Stimulated activated CD8-positive, alpha-beta memory T cell treated with anti-CD3 and anti-CD28 coated beads, Interleukin-12 subunit alpha, Interleukin-12 subunit beta, amount 100 ng/mL, for 1 hour (primary cell): ENCODE results near the gene SPRED3.
A peak's percentile ranks its signal among the peaks of the same experiment; 100 is the strongest.
"Not testable (repeated sequence)": the region's sequence is repeated elsewhere in the genome, so short reads cannot be mapped to it uniquely, and the experiment has no call there.

ENCODE experiments used
- DNase-seq: peaks from one replicate; pipeline ENCODE4 v3.0.0-alpha.2; 2020; ENCODE audit warnings: low read depth

SPRED3 gene

GRCh38 chr19:38388349-38389100 lies at the start of gene SPRED3:
Gene SPRED3 (plus strand): TSS chr19:38388697. CDS start chr19:38390303, 1,606 bp downstream.
- DNase-seq = no peak

GRCh38 chr19:38339011-38339410 lies 49.5 kb upstream of the SPRED3 start:
- DNase-seq = not testable (repeated sequence)

DNA sequence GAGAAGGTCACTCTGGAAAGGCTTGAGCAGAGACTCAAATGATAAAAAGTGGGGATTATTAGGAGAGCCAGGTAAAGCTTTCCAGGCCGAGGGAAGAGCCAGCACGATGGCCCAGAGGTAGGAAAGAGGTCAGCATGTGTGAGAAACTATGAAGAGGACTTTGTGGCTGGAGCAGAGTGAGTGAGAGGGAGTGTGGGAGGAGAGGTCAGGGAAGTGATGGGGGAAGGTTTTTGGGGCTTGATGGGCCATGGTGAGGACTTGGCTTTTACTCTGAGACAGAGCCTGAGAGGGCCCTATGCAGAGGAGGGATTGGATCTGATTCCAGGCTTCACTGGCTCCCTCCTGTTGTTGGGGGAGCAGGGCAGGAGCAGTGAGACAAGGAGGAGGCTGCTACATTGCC lies 47.6 kb upstream of the SPRED3 start:
- DNase-seq = no peak

DNA sequence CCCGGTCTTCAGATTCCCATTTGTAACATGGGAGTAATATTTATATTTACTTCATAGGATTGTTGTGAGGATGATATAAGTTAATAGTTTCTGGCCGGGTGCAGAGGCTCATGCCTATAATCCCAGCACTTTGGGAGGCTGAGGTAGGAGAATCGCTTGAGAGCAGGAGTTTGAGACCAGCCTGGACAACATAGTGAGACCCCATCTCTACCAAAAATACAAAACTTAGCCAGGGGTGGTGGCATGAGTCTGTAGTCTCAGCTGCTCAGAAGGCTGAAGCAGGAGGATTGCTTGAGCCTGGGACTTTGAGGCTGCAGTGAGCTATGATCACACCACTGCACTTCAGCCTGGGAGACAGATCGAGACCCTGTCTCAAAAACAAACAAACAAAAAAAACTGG lies 41.7 kb upstream of the SPRED3 start:
- DNase-seq = no peak

DNA sequence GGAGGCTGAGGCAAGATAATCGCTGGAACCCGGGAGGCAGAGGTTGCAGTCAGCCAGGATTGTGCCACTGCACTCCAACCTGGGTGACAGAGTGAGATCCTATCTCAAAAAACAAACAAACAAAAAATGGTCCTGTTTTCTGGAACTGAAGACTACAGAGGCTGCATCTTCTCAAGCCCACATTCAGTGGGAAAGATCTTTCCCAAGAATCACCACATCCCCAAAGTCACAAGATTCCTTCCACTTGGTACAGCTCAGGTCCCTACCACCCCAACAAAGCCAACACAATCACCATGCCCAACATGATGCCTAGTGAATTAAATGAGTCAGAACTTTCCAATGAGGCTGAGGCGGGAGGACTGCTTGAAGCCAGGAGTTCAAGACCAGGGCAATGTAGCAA lies 37.6 kb upstream of the SPRED3 start:
- DNase-seq = no peak

- DNase-seq = no peak
These were observed 36.6 kb upstream of the SPRED3 start for GRCh38 chr19:38351865-38352395.

DNA sequence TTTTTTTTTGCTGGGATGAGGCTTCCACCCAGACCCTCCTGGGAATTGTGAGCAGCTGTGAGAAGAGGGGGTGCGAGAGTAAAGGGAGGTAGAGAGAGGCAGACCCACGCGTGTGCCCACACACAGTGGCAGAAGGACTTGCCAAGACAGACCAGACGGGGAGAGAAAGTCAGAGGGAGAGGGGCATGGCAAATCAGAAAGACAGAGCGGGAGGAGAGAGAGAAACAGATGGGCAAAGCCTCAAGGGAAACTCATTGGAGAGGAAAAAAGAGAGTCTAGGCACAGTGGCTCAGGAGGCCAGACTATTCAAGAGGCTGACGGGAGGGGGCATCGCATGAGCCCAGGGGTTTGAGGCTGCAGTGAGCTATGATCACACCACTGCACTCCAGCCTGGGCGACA lies 35.9 kb upstream of the SPRED3 start:
- DNase-seq = no peak

DNA sequence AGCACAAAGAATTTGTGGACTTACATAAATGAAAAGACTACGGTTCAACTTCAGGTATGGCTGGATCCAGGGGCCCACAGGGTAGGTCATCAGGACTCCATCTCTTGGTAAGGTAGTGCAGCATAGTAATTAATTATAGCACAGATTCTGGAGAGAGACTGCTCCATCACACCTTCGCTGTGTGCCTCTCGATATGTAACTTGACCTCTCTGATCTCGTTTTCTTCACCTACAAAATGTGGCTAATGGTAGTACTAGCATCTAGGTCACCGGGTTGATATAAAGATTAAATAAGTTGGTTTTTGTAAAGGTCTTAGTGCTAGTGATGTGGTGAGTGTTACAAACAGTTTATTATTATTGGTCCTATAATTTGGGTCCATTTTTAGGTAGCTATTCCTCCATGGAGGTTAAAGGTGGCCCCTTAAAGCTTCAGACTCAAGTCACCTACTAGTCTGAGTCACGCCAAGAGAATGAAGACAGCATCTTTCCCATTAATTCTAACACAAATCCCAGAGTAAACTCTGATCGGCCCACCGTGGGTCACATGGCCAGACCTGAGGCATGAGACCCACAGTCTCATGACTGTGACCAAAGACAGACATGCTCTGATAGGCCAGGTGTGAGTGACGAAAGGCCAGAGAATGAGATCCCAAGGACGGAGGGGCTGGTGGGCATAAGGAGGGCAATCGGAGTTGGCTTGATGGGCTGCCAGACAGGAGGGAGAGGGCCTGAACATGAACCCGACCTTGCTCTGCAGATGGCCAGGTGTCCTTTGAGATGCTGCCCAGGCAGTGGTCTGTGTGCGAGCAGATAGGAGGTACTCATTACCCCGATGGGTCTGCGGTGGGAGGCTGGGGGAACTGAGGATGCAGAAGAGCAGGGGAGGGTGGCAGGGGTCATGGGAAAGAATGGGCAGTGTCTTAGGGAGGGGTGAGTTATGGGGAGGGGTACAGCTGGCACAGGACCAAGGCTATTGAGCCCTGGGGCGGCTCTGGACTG lies 32.5 kb upstream of the SPRED3 start:
- DNase-seq = no peak

DNA sequence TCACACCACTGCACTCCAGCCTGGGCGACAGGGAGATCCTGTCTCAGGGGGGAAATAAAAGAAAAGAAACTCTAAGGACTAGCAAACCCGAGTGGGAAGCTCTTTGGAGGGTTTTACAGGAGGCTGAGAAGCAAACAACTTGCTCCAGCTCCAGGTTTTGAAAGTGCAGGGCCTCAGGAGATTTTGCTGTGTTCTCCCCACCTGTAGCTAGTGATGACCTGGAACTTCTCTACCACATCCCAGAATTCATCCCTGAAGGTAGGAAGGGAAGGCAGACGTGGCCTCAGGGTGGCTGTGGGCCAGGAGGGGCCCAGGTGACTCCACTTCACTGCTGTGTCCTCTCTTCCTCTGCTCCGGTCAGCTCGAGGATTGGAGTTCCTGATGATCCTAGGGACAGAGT lies 30.4 kb upstream of the SPRED3 start:
- no peak for DNase-seq

DNA sequence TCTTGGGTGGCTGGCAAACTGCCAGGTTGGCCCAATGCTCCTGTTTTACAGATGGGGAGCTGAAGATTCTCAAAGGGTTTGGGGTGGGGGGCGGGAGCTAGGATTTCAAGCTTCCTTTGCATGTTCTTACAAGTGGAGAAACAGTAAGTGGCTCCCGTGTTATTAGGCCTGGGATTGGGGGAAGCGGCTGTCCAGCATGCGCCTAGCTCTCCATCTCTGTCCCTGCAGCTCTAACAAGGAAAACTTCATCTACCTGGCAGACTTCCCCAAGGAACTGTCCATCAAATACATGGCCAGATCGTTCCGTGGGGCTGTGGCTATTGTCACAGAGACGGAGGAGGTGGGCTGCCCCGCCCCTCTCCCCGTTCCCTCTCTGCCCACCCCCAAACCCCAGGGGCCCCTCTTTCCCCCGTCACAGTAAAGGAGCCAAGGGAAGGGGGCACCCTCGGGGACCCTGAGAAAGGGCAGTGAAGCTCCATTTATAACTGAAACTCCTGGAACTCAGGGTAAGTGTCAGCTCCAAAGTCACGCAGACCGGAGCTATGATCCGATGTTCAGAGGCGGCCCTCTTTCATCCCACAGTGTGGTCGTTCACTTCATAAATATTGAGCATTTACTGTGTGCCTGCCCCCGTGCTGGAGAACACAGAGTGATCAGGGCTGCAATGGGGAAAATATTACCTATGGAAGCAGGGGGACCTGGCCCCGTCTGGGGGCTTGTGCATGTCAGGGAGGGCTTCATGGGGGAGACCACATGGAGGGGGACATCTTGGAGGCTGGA lies 29.1 kb upstream of the SPRED3 start:
- no peak for DNase-seq

GRCh38 chr19:38360351-38360750 lies 28.1 kb upstream of the SPRED3 start:
- no peak for DNase-seq

DNA sequence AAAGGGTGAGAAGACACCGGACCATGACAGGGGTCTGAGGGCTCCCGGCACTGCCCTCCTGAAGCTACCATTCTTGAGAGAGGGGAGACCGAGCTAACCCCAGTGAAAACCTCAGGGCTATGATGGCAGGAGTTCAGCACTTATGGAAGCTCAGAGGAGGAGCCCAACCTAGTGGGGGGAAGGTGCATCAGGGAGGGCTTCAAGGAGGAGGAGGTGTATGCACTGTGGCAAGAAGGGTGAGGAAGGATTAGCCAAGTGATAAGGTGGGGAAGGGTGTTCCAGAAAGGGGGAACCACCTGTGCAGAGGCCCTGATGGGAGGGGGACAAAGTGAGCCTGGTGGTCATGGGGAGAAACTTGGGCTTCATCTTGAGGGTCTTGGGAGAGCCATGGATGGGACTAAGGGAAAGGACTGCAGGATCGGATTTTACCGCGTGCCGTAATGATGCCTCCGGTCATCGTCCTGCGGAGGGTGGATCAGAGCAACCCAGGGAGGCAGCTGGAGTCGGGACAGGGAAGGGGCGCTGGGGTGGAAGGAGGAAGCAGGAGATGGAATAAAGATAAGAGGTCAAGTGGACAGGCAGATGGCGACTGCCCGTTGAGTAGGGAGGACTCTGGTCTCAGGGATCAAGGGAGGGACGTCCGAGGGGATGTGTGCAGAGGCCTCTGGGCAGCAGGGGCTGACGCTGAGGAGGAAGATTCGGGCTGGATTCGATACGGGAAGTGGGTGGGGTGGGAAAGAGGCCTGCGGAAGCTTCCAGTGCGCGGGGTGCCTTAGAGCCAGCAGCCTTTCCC lies 27.5 kb upstream of the SPRED3 start:
- no peak for DNase-seq

DNA sequence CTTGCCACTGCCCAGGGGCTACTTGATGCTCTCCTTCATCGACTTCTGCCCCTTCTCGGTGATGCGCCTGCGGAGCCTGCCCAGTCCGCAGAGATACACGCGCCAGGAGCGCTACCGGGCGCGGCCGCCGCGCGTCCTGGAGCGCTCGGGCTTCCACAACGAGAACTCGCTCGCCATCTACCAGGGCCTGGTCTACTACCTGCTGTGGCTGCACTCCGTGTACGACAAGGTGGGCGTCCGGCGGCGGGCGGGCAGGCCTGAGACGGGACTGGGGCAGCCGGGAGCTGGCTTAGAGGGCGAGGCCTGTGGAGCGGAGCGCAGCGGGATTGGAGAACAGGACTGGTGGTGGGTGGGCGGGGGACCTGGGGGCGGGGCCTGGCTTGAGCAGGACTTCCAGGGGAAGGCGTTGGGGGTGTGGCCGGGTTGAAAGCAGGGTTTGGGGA lies 26.8 kb upstream of the SPRED3 start:
- peak; percentile 30 for DNase-seq

GRCh38 chr19:38362076-38362945 lies 26.2 kb upstream of the SPRED3 start:
- peak; percentile 36 for DNase-seq

DNA sequence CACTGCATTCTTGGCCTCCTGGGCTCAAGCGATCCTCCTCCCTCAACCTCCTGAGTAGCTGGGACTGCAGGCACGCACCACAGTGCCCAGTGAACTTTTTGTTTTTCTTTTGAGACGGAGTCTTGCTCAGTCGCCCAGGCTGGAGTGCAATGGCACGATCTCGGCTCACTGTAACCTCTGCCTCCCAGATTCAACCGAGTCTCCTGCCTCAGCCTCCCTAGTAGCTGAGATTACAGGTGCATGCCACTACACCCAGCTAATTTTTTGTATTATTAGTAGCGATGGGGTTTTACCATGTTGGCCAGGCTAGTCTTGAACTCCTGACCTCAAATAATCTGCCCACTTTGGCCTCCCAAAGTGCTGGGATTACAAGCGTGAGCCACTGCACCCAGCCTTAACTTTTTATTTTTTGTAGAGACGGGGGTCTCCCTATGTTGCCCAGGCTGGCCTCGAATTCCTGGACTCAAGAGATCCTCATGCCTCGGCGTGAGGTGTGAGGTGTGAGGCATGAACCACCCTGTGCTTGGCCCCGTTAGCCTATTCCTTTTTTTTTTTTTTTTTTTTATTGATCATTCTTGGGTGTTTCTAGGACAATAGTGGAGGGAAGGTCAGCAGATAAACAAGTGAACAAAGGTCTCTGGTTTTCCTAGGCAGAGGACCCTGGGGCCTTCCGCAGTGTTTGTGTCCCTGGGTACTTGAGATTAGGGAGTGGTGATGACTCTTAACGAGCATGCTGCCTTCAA lies 25.4 kb upstream of the SPRED3 start:
- DNase-seq = not testable (repeated sequence)

- no peak for DNase-seq
These were observed 21.5 kb upstream of the SPRED3 start for GRCh38 chr19:38367041-38367440.

DNA sequence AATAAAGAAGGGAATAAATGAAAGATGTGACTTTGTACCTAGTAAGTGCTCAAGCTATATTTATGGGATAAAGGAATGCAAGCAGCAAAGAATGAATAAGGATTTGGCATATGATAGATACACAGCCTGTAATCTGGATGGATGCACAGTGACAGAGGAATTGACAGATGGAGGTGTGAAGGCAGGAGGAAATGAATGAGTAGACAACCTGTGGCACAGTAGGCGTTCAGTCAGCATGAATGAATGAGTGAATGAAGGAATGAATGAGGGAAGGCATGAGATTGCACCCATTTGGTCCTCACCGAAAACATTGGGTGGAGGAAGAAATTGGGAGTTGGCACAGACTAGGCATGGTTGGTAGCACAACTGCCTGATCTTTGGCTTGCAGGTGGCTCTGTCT lies 18.9 kb upstream of the SPRED3 start:
- DNase-seq = no peak

DNA sequence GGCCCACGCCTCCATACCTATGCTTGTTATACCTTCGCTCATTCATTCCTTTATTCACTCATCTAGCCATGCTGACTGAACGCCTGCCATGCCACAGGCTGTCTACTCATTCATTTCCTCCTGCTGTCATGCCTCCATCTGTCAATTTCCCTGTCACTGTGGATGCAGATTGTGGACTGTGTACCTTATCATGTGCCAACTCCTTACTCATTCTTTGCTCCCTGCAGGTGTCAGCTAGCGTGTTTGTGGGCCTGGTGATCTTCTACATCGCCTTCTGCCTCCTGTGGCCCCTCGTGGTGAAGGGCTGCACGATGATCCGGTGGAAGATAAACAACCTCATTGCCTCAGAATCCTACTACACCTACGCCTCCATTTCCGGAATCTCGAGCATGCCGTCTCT lies 18.2 kb upstream of the SPRED3 start:
- DNase-seq = no peak

- no peak for DNase-seq
These were observed 17.4 kb upstream of the SPRED3 start for GRCh38 chr19:38371081-38371480.
